Measurements from ENCODE around the gene RGS9BP. TPM values are rescaled to one million over a fixed set of nuclear protein-coding genes. Genes with fewer than 3 reads are reported as not detected.
"Not testable (repeated sequence)": the region's sequence is repeated elsewhere in the genome, so short reads cannot be mapped to it uniquely, and the experiment has no call there.

The RGS9BP gene
- total and polyA plus RNA-seq, 2 donors from 2014 or later: 0.39 to 0.72 TPM

DNA sequence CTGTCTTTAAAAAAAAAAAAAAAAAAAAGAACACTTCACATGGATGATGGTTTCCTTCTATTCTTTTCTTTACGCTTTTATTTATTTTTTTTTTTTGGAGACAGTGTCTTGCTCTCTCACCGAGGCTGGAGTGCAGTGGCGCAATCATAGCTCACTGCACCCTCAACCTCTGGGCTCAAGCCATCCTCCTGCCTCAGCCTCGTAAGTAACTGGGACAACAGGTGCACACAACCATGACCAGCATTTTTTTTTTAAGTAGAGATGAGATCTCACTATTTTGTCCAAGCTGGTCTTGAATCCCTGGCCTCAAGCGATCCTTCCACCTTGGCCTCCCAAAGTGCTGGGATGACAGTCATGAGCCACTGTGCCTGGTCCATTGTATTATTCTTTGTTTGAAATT, 25.0 kb upstream of the RGS9BP start:
- no peak overlapping the region for H3K9ac ChIP-seq (ENCODE audit: low read length in 3 of 3)
- no peaks in the 10 kb centered on the region for H3K9me3 ChIP-seq (ENCODE audit: control insufficient read depth in 2 of 3, insufficient read depth in 1 of 3, low read length in 3 of 3)
- TF ChIP-seq, protein P1, sequence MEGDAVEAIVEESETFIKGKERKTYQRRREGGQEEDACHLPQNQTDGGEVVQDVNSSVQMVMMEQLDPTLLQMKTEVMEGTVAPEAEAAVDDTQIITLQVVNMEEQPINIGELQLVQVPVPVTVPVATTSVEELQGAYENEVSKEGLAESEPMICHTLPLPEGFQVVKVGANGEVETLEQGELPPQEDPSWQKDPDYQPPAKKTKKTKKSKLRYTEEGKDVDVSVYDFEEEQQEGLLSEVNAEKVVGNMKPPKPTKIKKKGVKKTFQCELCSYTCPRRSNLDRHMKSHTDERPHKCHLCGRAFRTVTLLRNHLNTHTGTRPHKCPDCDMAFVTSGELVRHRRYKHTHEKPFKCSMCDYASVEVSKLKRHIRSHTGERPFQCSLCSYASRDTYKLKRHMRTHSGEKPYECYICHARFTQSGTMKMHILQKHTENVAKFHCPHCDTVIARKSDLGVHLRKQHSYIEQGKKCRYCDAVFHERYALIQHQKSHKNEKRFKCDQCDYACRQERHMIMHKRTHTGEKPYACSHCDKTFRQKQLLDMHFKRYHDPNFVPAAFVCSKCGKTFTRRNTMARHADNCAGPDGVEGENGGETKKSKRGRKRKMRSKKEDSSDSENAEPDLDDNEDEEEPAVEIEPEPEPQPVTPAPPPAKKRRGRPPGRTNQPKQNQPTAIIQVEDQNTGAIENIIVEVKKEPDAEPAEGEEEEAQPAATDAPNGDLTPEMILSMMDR (IDR thresholded peaks at IDR 0.05; ENCODE audit: borderline replicate concordance, extremely low read depth, insufficient read depth): no peak
- no peak for FAIRE-seq
- DNase-seq: no peak
- H3K4me3 ChIP-seq (ENCODE audit: low read length in 3 of 3): no peak overlapping the region
- H3K36me3 ChIP-seq (ENCODE audit: control insufficient read depth in 2 of 3, insufficient read depth in 3 of 3, low read length in 3 of 3): peaks cover 0 to 19% (median 17%) of the 10 kb centered on the region in 3 donors
- H3K27me3 ChIP-seq (ENCODE audit: control insufficient read depth, insufficient read depth, low read length): no peaks in the 10 kb centered on the region
- H3K4me1 ChIP-seq (ENCODE audit: control insufficient read depth in 2 of 3, insufficient read depth in 2 of 3, low read depth in 1 of 3, low read length in 3 of 3): no peaks in the 10 kb centered on the region
- H3K27ac ChIP-seq (ENCODE audit: low read depth in 2 of 2, low read length in 2 of 2): no peak overlapping the region
- intact Hi-C loops (cut with DNase I): no loop called here

DNA sequence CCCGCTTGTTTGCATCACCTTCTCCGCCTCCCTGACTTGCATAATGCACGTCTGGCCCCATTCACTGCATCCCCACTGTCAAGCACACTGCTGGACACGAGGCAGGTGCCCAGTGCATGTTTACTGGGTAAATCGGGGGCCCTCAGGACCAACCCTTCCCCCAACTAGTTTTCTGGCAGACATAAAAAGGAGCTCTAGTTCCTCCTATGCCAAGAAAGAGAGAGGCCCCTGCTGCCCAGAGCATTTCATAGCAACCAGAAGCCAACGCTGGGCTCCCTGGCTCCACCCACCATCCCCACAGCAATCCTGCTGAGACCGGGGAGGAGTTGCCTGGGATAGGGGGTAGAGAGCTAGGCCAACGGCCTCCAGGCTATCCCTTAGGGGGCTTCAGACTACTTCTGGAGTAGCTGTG, 23.9 kb upstream of the RGS9BP start:
- DNase-seq: peak in 4 of 5 donors; percentile 54 to 67 (median 61)
- Histone ChIP-seq H3K4me1 (ENCODE audit: control insufficient read depth in 2 of 3, insufficient read depth in 2 of 3, low read depth in 1 of 3, low read length in 3 of 3) (no peaks in the 10 kb centered on the region), H3K9me3 (ENCODE audit: control insufficient read depth in 2 of 3, insufficient read depth in 1 of 3, low read length in 3 of 3) (no peaks in the 10 kb centered on the region), H3K4me3 (ENCODE audit: low read length in 3 of 3) (no peak overlapping the region), H3K9ac (ENCODE audit: low read length in 3 of 3) (no peak overlapping the region), H3K27me3 (ENCODE audit: control insufficient read depth, insufficient read depth, low read length) (no peaks in the 10 kb centered on the region), H3K36me3 (ENCODE audit: control insufficient read depth in 2 of 3, insufficient read depth in 3 of 3, low read length in 3 of 3) (peaks cover 0 to 24% (median 17%) of the 10 kb centered on the region in 3 donors), H3K27ac (ENCODE audit: low read depth in 2 of 2, low read length in 2 of 2) (no peak overlapping the region)
- intact Hi-C loops (cut with DNase I): no loop called here
- FAIRE-seq: no peak
- TF ChIP-seq, protein P1 (IDR thresholded peaks at IDR 0.05; ENCODE audit: borderline replicate concordance, extremely low read depth, insufficient read depth): no peak

DNA sequence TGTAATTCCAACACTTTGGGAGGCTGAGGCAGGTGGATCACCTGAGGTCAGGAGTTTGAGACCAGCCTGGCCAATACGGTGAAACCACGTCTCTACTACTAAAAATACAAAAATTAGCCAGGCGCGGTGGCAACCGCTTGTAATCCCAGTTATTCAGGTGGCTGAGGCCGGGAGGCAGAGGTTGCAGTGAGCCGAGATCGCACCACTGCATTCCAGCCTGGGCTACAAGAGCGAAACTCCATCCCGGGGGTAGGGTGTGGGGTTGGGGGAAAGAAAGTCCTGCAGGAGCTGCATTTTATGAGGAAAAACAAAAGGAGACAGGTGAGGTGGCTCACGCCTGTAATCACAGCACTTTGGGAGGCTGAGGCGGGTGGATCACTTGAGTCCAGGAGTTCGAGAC, 23.3 kb upstream of the RGS9BP start:
- peaks cover 0 to 20% (median 12%) of the 10 kb centered on the region in 3 donors for H3K36me3 ChIP-seq (ENCODE audit: control insufficient read depth in 2 of 3, insufficient read depth in 3 of 3, low read length in 3 of 3)
- H3K4me1 ChIP-seq (ENCODE audit: control insufficient read depth in 2 of 3, insufficient read depth in 2 of 3, low read depth in 1 of 3, low read length in 3 of 3); intact Hi-C loops (cut with DNase I); FAIRE-seq; H3K4me3 ChIP-seq (ENCODE audit: low read length in 3 of 3); H3K27ac ChIP-seq (ENCODE audit: low read depth in 2 of 2, low read length in 2 of 2); H3K9ac ChIP-seq (ENCODE audit: low read length in 3 of 3); H3K27me3 ChIP-seq (ENCODE audit: control insufficient read depth, insufficient read depth, low read length); H3K9me3 ChIP-seq (ENCODE audit: control insufficient read depth in 2 of 3, insufficient read depth in 1 of 3, low read length in 3 of 3); DNase-seq: not testable (repeated sequence)

DNA sequence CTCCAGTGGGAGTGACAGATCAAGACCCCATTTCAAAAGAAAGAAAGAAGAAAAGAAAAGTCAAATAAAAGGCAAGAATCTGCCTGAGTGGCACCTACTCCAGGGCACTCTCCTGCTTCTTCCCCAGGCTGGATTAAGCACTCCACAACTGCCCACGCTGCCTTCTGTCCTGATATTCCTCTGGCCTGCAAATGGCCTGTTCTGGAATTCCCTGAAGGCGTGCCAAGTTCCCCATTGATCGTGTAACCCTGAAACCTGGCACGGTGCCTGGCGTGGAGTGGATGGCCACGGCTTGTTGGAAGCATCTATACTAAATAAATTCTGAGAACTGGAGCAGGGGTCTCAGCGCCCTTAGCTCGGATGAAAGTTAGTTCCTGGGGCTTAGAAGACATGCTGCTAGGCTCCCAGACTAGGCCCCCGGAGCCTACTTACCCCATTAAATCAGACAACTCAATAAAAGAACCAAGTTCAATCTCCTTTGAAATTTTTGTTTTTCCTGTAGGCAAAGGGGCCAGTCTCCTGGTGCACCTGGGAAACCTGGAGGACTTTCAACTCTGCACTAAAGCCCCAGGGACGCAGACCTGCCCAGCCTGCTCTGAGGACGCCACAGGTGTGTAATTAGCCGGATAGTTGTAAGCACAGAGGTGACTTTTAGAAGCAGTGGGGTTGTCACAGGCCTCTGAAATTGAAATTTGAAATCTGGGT, 22.6 kb upstream of the RGS9BP start:
- TF ChIP-seq, protein P1 (IDR thresholded peaks at IDR 0.05; ENCODE audit: borderline replicate concordance, extremely low read depth, insufficient read depth): no peak
- Histone ChIP-seq H3K4me1 (ENCODE audit: control insufficient read depth in 2 of 3, insufficient read depth in 2 of 3, low read depth in 1 of 3, low read length in 3 of 3) (no peaks in the 10 kb centered on the region), H3K4me3 (ENCODE audit: low read length in 3 of 3) (no peak overlapping the region), H3K9me3 (ENCODE audit: control insufficient read depth in 2 of 3, insufficient read depth in 1 of 3, low read length in 3 of 3) (no peaks in the 10 kb centered on the region), H3K36me3 (ENCODE audit: control insufficient read depth in 2 of 3, insufficient read depth in 3 of 3, low read length in 3 of 3) (peaks cover 0 to 14% (median 9%) of the 10 kb centered on the region in 3 donors), H3K27me3 (ENCODE audit: control insufficient read depth, insufficient read depth, low read length) (no peaks in the 10 kb centered on the region), H3K27ac (ENCODE audit: low read depth in 2 of 2, low read length in 2 of 2) (peak overlapping the region in 1 of 2 donors; percentile 17), H3K9ac (ENCODE audit: low read length in 3 of 3) (no peak overlapping the region)
- intact Hi-C loops (cut with DNase I): no loop called here
- DNase-seq: peak in 4 of 5 donors; percentile 15 to 89 (median 50)
- FAIRE-seq: no peak

Measured in kidney (tissue), 14 donors.